GM19328 (cell line): Measurements from ENCODE around the gene NFKBIE.

Source experiments
- ATAC-seq: cut with Tn5 transposase; IDR thresholded peaks from one replicate; pipeline ENCODE4 v1.9.1; 2021; ENCODE audit warnings: mild to moderate bottlenecking, moderate library complexity; ENCODE audit not compliant: unreplicated experiment

Gene NFKBIE

DNA sequence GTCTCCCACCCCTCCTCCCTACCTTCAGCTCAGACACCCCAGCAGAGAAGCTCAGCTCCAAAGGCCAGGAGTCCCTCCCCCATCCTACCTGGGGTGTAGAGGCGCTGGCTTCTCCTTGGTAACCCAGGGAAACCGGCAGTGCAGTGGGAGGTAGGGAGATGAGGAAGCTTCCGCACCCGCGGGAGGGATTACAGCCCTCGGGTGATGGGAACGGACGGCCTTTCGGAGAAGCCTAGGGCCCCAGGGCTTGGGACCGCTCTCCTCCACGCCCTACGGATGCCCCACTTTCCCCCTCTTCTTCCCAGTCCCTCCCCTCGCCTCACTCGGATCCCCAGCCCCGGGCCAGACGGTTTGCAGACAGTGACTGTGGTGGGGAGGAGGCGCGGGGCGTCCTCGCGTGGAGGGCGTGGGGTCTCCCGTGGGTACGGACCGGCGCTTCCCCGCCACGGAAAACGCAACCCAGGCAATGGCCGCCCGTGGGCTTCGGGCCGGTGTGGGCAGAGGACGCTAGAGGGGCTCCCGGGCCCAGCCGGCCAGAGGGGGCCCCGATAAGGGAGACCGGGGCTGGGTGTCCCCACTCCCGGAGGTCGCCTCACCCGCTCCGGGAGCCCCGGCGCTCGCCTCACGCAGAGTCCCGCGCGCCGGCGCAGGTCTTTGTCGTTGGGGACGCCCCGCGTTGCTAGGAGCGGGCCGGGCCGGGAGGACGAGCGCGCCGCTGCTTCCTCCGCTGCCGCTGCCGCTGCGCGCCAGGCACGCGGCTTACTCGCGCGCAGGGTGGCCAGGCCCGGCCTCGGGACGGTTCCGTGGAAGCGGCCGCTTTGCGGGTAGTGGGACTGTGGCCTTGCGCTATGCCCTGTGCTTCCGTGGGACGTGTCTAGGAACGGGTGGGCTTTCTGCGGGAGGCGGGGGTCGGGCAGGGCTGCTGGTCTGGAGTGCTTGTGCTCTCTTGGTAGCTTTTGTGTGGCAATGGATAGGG lies 32.0 kb upstream of the NFKBIE start:
- ATAC-seq, result no peak

DNA sequence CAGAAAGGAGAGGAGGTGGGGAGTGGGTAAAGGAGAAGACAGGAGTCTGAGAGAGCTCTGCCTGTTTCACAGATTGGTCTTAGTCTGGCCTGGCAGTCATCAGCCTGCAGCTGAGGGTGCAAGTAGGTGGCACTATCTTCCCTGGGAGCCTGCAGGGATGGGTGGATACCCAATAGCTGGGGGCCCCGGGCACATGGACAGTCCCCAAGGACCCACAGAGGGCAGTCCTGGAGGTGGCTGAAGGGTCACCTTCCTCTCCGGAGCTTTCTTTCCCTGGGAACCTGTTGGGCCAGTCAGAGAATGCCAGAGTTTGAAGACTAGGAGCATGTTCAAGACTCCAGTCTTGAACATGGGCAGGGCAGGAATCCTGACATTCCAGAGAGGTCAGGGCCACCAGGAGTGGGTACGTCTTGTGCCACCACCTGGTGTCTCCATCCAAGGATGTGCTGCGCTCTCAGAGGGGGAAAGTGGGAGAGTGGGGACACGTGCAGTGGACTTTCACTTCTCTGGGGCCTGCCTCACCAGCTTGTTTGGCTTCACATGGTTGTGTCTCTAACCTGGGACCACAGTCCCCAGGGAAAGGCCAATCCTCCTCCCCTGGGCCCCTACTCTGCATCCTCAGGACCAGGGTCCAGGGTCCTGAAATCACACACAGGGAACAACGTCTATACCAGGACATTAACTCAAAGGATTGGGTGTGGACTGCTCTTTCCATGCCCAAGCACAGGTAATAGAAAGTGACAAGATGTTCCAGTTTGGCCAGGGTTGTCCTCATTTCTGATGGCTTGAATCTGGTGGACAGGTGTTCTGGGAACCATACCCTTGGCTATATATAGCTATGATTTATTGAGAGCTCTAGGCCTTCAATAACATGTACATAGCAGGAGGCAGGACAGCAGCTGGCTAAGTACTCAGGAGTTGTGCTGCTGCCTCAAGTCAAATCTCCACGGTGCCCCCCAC lies 29.8 kb upstream of the NFKBIE start:
- ATAC-seq, result no peak

GRCh38 chr6:44292661-44293365 lies 27.5 kb upstream of the NFKBIE start:
- no peak for ATAC-seq

GRCh38 chr6:44291841-44292240 lies 26.5 kb upstream of the NFKBIE start:
- no peak for ATAC-seq

DNA sequence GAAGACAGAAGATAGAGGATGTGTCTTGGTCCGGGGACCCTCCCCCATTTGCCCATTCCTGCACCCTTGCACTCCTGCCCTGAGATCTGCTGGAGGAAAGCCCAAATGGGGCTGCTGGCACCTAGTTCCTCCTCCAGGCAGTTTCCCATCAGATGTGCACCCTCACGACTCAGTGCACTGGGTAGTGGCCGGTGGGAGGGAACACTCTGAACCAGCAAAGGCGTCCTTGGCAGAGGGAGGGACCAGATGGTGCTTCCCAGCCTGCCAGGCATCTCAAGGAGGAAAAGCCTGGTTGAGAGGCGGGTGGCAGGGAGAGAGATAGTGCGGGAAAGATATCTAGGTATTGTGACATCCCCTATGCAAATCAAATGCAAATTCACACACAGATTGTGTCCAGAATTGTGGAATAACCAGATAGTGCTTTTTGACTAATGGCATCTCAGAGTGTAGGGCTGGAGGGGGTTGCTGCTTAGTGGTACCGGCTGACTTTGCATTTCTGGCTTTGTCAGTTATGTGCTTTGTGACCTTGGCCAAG lies 24.4 kb upstream of the NFKBIE start:
- no peak for ATAC-seq

GRCh38 chr6:44286747-44287146 lies 21.4 kb upstream of the NFKBIE start:
- no peak for ATAC-seq

DNA sequence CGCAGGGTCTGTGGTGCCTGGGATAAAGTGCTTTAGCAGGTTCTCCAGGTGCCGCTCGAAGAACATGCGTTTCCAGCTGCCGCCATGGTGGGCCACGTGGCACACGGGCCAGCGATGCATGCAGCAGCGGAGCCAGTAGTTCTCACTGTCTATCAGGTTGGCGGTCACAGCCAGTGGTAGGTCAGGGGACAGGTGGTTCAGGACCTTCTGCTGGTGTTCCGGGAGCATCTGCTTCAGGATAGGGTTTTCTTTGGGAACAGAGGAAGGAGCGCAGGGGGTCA lies 20.9 kb upstream of the NFKBIE start:
- no peak for ATAC-seq

DNA sequence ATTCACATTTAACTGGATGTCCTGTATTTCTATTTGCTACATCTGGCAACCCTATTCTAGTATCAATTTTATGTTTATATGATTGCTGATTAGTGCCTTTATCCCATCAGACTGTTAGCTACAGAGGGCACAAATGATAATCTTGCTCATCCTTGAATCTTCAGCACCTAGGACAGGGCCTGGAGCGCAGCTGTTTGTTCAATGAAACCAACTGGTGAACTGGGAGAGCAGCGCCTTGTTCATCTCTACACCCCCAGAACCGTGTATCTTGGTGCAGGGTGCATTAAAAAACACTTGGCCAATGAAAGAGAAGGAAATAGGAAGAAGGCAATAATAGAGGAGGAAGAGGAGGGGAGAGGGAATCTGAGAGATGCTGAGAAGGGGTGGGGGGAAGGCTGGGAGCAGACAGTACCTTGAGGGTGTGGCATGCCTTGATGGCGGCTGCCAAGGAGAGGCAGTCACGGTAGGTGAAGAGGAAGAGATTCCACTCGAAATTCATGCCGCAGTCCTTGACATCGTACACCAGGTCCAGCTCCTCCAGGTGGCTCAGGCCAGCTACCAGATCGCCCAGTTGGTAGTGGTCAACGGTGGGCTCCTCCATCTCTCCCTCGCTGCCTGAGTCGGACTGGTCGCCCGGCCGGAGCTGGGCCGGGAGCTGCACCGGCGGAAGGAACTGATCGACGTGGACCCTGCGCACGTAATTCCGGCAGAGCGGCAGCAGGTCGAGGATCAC lies 20.4 kb upstream of the NFKBIE start:
- ATAC-seq, result no peak

DNA sequence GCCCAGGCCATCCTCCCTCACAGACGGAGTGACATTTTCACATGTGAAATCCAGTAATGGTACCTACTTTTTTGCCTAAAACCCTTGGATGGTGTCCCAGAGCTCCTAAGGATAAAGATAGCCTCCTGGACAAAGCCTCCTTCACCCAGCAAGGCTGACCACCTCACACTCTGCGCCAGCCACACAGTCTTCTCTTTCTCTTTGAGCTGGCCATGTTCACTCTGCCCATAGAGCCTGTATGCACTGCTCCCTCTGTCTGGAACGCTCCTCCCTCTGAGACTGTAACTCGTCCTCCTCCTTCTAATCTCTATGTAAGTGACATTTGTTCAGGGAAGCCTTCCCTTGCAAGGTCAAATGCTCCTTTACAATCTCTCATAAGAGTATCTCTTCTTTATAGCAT lies 19.5 kb upstream of the NFKBIE start:
- no peak for ATAC-seq

- ATAC-seq, result no peak
These were observed 18.8 kb upstream of the NFKBIE start for GRCh38 chr6:44284121-44284520.

GRCh38 chr6:44278774-44279697 lies 13.7 kb upstream of the NFKBIE start:
- ATAC-seq, result no peak

DNA sequence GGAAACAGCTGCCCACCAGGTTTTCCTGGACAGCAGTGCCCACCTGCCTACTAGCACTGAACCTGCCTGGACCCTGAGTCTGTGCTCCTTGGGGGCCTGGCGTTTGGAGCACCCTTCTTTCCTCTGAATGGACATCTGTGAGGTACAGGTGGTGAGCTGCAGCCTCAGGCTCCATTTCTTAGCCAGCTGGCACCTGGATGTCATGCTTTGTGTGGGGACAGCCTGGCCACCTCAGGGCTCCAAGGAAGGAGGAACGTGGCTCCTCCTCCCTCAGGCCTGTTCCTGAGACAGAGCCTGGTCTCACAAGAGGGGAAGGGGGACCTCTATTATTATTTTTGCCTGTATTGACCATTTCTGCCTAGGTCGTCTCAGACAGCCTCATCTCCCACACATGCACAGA lies 13.0 kb upstream of the NFKBIE start:
- no peak for ATAC-seq

- ATAC-seq, result no peak
These were observed 12.4 kb upstream of the NFKBIE start for GRCh38 chr6:44277763-44278162.

- no peak for ATAC-seq
These were observed 11.6 kb upstream of the NFKBIE start for GRCh38 chr6:44276667-44277640.

DNA sequence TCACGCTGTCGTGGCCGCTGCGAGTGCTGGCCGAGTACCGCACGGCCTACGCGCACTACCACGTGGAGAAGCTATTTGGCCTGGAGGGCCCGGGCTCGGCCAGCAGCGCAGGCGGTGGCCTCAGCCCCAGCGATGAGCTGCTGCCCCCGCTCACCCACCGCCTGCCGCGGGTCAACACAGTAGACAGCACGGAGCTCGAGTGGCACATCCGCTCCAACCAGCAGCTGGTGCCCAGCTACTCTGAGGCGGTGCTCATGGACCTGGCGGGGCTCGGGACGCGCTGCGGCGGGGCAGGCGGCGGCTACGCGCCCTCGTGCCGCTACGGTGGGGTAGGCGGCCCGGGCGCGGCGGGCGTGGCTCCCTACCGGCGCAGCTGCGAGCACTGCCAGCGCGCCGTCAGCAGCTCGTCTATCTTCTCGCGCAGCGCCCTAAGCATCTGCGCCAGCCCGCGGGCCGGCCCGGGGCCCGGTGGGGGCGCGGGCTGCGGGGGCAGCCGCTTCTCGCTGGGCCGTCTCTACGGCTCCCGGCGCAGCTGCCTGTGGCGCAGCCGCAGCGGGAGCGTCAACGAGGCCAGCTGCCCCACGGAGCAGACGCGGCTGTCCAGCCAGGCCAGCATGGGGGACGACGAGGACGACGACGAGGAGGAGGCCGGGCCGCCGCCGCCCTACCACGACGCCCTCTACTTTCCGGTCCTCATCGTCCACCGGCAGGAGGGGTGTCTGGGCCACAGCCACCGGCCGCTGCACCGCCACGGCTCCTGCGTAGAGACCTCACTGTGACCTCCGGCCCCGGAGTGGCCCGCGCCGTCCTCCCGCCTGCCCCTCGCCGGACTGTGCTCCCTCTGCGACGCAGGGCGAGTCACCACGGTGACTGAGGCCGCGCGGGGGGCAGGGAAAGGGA lies 10.6 kb upstream of the NFKBIE start:
- no peak for ATAC-seq

- no peak for ATAC-seq
These were observed 10.0 kb upstream of the NFKBIE start for GRCh38 chr6:44275271-44275748.

GRCh38 chr6:44273617-44274016 lies 8.3 kb upstream of the NFKBIE start:
- no peak for ATAC-seq
